Forelimb muscle (tissue), 1 donor: ENCODE data around the gene KSR1. TPM values are rescaled to one million over a fixed set of nuclear protein-coding genes. Genes with fewer than 3 reads are reported as not detected.

ENCODE experiments used
- DNase-seq: peaks from one replicate; pipeline ENCODE4 v3.0.0-alpha.2; 2013; ENCODE audit warnings: low read depth
- polyA plus RNA-seq: library from polyadenylated mRNA; unstranded; fragments of 120-200 nt; gene quantifications from one replicate; pipeline ENCODE4 v1.2.1, GENCODE V29; 2013; ENCODE audit not compliant: insufficient read length

The KSR1 gene
- polyA plus RNA-seq, 1 donor = 104 TPM

DNA sequence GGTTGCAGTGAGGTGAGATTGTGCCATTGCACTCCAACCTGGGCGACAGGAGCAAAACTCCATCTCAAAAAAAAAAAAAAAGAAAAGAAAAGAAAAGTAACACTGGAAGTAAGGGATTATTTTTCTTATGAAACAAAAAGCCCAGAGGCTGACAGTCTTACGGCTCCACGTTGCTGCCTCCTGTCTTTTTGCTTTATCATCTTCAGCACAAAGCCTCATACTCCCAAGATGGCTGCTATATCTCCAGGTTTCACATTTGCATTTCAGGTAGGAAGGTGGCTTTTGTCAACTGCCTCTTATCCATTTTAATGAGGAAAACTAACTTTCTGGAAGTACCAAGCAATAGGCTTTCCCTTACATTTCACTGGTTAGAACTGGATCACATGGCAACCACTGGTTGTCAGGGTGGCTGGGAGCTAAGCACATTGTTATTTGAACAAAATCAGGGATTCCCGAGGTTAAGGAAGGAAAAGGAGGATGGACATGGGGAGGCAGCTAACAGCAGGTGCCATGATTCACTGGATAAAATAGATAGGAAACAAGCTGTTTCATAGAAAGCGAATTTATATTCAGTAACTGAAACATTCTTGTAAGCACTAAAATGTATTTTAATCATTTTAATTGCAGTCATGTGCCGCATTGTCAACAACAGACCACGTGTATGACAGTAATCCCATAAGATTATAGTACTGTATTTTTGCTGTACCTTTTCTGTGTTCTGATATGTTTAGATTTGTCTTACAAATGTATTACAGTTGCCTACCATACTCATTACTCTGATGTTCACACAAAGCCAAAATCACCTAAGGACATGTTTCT is 58.6 kb downstream of the KSR1 start:
- DNase-seq = no peak

DNA sequence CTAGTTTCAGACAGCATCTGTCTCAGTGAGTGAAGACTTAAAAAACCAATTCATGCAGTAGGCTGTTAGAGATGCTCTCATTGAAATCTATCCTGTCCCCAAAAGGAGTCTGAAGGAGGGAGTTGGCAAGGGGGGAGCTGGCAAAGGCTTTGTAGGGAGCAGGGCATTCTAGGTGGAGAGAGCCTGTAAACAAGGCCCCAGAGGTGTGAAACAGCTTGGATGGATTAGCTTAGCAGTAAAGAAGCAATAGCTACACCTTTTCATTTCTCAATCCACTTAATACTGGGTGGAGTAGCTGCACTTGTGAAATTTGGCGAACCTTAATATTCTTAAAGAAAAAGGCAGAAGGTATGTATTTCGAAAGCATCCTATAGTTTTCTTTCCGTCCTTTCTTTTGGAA is 61.8 kb downstream of the KSR1 start:
- DNase-seq = no peak

DNA sequence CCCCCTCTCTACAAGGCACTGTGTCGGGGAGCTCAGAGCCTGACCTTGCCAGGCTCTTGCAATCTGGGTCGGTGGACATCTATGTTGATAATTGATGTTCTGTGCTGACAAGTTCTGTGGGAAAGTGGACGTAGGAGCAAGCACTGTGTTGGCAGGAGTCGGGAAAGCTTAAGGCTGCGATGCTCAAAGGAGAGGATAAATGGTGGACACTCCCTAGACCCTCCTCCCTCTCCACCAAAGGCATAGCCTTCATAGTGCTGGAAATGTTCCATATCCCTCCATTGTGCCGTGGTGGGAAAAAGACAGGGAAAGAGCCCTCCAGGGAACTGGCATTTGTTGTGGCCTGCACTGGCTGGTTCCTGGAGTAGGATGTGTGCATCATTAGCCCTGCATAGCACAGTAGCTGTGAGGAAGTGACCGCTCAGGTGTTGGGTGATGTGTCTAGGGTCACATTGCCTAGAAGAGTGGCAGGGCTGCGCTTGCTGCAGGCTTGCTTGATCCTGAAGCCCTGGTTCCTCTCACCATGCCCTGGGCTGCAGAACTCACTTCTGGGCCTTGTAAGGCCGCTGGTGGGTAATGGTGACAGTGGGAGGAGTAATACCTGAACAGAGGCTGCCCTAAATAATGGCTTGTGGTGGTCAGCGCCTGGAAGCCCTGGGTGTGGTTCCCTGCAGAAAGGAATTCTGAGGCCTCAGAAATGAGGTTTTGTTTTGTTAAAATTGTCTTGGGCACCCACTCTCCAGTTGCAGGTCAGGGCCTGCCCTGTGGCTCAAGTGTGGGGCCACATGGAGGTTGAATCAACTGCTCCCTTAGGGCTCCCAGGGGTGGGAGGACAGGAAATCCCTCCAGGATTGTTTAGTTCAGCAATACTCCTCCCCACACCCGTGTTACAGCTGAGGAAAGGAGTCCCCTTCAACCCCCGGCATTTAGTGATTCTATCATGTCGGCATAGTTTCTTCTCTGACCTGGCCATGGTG is 62.6 kb downstream of the KSR1 start:
- no peak for DNase-seq

DNA sequence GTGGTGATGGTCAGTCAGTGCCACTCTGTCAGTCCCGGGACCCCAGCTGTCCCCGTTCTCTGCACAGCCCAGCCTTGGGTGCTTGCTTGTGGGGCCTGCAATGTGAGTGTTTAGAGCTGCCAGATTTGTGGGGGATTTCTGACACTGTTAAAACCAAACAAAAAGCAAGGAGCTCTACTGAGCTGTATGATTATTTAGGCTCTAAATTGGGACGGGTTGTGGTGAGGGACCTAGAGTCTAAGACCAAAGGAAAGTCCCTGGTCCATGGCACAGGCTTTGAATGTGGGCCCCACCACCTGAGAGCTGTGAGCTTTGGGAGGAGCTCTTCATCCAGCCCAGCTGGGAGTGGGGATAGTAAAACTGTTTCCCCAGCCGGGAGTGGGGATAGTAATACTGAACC is 63.3 kb downstream of the KSR1 start:
- no peak for DNase-seq

DNA sequence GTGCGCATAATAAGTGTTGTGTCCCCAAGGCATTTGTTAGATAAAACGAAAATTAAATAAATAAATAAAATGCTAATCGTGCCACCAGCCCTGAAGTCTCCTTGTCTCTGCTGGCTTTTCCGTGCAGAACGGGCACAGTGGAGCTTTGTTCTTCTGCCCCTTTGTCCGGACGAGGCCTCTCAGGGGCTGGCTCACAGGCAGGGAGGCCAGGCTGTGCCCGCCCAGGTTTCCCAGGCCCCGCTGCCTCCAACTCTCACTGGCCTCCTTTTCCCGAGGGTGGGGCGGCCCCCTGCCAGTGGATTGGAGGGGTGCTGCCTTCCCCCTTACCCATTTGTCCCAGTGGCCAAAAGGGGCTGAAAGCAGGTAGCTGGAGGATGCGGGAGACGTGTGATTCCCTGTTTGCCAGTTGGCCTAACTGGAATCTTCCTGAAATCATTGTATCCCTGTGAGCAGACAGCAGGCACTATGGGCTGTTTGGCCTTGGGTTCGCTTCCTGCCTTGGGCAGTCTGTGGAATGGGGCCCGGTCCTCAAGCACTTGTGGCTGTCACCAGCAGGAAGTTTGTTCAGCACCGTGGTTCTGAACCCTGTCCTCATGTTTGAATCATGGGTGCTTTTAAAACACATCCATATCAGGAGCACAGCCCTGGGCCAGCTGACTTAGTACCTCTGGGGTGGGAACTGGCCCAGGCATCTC is 64.4 kb downstream of the KSR1 start:
- DNase-seq = no peak

DNA sequence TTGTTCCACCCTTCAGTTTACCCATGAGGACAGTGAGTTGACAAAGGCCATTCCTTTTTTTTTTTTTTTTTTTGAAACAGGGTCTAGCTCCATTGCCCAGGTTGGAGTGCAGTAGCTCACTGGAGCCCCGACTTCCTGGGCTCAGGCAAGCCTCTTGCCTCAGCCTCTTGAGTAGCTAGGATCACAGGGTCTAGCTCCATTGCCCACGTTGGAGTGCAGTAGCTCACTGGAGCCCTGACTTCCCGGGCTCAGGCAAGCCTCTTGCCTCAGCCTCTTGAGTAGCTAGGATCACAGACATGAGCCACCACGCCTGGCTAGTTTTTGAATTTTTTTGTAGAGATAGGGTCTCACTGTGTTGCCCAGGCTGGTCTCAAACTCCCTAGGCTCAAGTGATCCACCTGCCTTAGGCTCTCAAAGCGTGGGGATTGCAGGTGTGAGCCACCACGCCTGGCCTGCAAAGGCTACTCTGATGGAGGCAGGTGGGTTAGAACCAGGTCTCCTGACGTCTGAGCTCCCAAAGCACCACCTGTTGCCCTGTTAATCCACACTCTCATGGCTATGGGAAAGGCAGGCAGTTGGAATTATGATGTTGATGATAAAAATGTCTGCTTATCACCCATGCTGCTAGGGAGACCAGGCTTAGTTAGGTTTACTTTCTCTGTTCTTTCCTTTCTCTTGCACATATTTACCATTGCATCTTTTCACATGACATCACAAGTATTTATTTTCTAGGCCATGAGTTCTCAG is 65.2 kb downstream of the KSR1 start:
- no peak for DNase-seq

DNA sequence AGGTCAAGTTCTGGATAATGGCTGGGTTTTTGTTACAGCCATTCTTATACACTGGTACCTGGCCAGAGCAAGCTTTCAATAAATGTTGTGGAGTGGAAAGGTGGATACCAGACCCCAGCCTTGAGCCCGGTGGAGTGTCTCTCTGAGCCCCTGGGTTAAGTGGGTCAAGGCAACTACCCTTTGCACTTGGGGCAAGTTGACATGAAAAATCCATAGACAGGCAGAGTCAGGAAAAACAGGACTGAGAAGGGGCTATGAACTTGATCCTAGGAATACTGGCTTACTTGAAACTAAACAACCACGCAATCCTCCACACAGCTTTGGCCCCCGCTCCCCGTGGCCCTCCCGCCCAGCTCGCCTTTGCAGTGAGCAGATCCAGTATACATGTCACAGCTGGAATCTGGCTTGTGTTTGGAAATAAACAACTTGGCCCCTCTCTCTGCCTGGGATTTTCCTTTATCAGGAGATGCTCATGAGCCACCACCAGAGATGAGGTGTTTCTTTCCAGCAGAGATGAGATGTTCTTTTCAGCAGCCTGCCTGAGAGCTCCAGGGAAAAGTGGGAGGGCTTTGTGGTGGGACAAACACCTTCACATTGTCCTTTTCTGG is 65.9 kb downstream of the KSR1 start:
- DNase-seq = no peak

DNA sequence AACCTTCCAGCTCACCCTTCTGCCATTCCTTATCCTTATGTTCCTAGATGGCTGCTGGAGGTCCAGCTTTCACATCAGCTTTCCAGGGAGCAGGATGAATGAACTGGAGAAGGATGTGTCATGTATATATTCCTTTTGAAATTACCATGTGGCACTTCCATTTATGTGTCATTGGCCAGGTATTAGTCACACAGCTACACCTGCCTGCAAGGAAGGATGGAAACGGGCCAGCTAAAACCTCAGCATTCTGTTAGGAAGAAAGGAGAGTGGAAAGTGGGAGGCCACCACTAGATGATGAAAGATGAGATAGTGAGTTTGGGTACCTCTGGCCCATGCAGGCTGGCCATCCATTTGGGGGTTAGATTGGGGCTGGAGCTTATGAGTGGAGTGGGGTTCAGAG is 67.5 kb downstream of the KSR1 start:
- no peak for DNase-seq

DNA sequence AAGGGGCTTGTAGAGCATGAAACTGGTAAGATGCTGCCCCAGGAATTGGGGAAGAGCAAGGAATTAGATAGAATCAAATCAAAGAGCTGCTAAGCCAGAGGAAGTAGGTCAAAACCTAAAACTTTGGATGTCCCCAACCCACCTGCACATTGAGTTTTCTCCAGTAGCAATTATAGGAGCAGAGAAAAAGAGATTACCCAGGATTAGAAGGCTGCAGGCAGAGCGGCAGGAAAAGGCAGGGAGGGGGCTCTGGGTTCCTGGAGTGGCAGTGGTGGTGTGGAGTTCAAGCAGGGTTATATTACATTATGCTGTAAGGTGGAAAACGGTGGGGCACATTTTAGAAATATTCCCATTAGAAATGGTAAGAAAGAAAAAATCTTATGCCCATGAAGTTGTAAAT is 68.3 kb downstream of the KSR1 start:
- no peak for DNase-seq

DNA sequence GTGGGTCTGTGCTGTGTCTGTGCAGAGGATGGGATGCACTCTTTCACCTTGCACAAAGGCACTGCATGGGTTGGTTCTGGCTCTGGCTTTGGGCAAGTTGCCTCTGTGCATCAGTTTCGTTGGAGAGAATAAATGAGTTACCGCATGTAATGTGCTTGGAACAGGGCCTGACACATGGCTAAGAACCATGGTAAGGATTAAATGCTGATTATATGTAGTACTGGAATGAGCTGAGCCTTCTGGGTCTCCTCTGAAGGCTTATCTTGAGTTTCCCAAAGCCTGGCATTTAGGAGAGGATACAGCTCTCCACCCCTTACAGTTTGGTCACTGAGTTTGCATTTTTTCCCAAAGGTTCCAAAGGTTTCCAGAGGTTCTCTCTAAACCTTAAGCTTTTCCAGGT is 69.1 kb downstream of the KSR1 start:
- no peak for DNase-seq

DNA sequence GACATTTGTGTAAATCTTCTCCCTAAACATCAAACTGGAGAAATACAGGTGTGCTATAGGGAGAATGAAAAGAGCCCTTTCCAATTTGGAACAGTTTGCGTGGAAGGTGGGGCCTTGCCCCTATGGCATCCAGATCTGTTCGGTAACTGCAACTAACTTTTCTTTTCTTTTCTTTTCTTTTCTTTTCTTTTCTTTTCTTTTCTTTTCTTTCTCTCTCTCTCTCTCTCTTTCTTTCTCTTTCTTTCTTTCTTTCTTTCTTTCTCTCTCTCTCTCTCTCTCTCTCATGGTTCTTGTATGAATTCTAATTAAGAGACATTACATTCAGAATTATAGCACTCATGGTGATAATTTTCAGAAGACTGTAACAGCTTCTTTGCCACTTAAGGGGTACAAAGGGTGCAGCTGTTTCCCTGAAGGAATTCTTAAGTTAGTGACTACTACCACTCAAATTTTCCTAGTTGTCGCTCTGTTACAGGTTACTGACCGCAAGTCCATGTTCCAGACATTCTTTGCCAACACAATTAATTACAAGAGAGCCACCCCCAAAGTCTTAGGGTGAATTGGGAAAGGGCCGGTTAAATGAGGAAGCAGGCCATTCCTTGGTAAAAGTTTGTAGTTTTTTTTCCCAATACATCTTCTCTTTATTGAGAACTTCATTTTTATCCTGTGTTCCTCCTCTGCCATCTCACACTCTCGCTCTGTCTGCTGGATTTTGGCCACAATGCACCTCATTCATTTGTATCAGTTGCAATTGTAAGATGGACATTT is 69.8 kb downstream of the KSR1 start:
- DNase-seq = no peak

DNA sequence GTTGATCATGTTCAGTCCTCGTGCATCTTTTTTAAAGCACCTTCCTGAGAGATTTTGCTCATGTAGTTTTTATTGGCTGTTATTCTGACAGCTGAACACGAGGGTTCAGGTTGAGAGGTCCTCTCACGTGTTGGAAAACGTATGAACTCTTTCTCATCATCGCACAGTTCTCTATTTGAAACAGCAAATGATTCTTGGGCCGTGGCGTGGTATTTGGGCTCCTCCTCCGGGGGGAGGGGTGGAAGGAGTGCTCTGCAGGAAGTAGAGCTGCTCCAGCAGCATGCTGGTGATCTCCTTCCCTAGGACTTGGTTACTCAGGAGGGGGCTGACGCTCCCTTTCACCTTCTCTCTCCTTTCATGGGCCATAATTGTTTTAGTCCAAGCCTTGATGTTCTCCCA is 70.4 kb downstream of the KSR1 start:
- no peak for DNase-seq

DNA sequence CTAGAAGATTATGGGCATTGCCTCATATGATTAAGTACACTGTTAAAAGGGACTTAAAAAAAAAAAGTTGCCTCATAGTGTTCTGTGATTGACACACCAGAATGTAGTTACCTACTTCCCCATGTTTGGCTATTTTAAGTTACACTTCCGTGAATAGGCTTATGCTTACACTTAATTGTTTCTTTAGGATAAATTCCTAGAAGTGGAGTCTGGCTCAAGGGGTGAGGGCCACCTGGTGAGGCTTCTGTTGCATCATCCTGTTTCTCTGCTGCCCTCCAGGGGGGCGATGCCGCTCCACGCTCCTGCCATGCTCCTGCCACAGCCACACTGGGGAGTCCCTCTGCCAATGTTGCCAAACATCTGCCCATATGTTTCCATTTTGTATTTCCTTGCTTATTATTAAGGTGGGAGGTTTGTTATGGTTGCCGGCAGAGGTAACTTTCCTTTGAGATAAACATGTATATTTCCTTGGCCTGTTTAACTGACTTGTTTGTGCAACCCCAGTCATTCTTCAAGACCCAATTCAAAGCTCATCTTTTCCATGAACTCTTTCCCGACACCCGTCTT is 73.1 kb downstream of the KSR1 start:
- no peak for DNase-seq

DNA sequence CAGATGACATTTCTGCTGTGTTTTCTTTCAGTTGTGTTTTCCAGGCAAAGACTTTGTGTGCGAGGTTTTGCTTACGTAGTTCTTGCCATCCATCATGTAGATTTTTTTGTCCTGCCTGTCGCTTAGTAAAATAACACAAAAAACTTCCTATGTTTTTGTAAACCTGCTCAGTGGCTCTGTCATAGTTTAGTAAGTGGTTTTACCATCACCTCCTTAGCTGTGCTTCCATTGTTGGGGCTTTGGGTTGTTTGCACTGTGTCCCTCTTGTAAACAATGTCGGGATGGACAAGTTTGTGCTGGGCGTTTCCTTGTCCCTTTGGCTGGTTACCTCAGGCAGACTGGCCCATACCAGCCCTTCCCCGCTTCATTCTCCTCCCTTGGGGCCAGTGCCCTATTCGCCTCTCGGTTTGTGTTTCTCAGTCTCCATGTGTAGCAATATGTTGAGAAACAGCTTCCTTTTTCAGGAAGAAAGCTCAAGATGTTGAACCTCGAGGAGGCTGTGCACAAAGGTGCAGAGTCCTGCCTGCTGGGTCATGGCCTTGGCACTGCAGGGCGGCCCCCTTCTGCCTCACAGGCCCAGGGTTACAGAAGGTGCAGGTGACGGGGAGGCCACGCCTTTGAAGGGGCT is 74.6 kb downstream of the KSR1 start:
- DNase-seq = no peak

DNA sequence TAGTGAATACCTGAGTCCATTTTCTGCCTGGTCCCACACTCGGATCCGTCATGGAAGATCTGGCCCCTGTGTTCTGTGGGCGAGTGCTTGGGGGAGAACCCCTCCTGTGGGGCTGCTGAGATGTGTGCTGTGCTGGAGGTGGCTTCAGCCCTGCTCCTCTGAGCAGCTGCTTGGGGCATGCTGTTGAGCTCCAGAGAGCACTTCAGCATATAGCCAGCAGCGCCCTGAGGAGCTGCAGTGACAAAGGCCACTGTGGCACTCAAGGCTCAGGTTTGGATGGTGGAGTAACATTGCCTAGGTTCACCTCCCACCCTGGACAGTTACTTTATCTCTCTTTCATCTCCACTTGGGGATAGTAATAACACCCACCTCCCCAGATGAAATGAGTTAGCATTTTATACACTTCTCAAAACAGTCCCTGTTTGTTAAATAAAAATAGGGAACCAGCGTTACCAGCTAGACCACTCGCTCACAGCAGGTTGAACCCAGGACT is 75.3 kb downstream of the KSR1 start:
- no peak for DNase-seq

DNA sequence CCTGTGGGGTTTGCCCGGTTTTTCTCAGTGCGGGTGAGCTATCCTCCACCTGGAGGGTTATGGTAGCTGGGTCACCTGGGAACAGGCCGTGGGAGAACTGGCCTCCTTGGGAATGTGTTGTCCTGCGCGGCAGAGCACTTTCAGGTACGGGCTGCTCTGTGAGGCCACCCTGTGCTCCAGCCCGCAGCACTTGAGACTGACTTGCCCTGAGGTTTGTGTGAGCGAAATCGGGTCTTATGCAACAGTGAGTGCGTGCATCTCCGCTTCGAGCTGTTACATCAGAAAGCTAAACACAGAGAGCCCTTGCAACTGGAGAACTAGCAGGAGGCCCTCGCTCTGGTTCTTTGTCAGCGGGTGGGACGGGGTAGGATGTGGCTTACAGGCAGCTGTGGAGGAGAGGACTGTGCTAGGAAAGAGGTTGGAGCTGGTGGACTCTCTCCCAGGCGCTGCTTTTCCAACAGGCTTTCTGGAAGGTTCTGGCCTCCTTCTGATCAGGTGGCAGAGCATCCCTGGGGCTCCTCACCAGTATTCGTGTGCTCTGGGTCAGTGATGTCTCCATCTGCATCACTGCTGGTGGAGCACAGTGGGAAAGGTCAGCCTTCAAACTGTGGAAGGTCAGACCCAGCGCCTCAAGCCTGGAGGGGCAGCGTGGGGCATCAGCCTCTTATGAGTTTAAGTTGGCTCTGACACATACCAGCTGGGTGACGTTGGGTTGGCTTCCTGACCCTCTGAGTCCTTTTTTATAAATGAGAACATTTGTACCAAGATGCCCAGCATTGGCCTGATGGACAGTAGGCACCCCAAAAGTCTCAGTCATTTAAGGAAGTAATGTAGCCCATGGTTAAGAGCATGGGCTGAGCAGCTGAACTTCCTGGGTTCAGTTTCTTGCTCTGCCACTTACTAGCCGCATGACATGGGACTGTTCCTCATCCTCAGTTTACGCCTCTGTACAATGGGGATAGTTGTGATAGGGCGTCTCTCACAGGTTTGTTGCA is 76.3 kb downstream of the KSR1 start:
- DNase-seq = no peak

DNA sequence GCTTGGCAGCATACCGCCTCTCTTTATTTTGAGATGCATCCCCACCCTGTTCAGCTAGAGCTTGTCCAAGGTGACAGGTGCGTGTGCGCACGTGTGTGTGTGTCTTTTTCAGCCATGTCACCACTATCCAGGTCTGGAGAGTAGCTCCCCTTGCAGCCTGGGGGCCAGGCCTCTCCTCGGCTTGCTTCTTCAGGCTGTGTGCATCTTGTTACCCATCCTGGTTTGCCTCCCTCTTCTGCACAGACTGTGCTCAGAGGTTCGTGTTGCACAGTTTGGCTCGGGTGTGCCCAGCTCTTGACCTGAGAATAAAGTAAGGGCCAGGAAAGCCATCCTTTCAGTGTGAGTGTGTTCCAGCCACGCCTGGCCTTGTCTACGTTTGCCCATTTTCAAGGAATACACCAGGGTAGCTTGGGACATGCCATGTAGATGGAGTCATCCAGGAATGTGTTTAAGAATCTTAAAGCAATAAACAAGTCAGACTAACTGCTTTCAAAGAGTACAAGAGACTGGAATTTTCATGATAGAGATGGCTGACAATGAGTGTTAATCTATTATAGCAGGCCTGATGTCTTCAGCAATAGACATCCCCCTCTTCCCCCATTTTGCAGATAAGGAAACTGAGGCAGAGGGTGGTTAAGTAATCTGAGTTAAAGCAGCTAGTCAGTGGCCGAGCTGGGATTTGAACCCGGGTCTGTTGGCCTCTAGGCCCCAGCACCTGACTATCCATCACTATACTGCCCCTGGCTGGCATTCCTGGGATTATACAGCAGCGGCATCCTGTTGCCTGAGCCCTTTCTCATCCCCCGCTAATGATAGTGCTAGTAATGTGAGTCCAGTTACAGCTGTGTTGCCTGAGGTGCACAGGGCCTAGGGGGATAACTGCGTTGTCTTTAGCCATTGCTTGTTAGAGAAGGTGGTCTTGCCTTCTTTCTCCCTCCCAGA is 77.9 kb downstream of the KSR1 start:
- DNase-seq = no peak
